Measurements from ENCODE around the gene KAT2B. TPM values are rescaled to one million over a fixed set of nuclear protein-coding genes. Genes with fewer than 3 reads are reported as not detected.

Gene KAT2B
- total RNA-seq, 1 experiment from 2014 or later, result 3.7 TPM

DNA sequence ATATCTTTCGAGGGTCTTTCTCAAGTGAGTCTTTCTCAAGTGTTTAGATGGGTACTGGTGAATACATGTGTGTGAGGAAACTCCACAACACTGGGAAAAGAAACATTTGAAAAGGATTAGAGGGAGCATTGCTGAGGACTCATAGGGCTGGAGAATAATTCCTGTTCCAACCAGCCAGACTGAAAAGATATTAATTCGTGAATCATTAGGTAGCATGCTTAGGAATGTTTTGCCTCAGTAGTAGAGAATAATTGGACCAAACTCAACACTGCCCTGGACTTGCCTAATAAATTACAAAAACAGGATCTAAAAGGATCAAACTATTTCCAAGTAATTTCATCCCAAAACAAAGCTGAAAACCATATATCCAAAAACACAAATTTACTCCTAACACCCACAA, 45.5 kb upstream of the KAT2B start:
- DNase-seq (ENCODE audit: low read depth, low spot score), result no peak

More for the DNA sequence above, 45.5 kb upstream of the KAT2B start:
- BruUV-seq (replicated peaks), result no TSS peak
- no peaks in the 10 kb centered on the region for H3K36me3 ChIP-seq (ENCODE audit: control insufficient read depth in 1 of 2, insufficient read depth in 2 of 2, low read length in 2 of 2)
- H3K4me1 ChIP-seq (ENCODE audit: control insufficient read depth in 1 of 2, insufficient read depth in 2 of 2, low read length in 2 of 2), result no peaks in the 10 kb centered on the region
- H3K27me3 ChIP-seq (ENCODE audit: insufficient read depth, low read length), result no peaks in the 10 kb centered on the region
- H4K20me1 ChIP-seq (ENCODE audit: insufficient read depth), result no peaks in the 10 kb centered on the region
- ChIA-PET CTCF (no interaction called here), RAD21 (ENCODE audit: low non-redundant PET in 1 of 2, low total read pairs in 2 of 2, uncharacterized antibody in 2 of 2, unreplicated experiment in 2 of 2) (no interaction called here), POLR2A (no interaction called here)
- ATAC-seq, result no peak
- intact Hi-C loops (cut with micrococcal nuclease), result no loop called here
- no peak overlapping the region for H3K4me2 ChIP-seq (ENCODE audit: low read length)
- no peak overlapping the region for H3K27ac ChIP-seq (ENCODE audit: low read depth, low read length)
- H2AFZ ChIP-seq (ENCODE audit: low read depth, low read length, poor library complexity, severe bottlenecking), result no peak overlapping the region
- no peak for TF ChIP-seq YY1 (IDR thresholded peaks at IDR 0.05; ENCODE audit: extremely low read depth, insufficient replicate concordance, low read depth, low read length)
- TF ChIP-seq, protein P1, sequence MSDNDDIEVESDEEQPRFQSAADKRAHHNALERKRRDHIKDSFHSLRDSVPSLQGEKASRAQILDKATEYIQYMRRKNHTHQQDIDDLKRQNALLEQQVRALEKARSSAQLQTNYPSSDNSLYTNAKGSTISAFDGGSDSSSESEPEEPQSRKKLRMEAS (IDR thresholded peaks at IDR 0.05), result no peak
- TF ChIP-seq, protein P2, sequence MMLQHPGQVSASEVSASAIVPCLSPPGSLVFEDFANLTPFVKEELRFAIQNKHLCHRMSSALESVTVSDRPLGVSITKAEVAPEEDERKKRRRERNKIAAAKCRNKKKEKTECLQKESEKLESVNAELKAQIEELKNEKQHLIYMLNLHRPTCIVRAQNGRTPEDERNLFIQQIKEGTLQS (IDR thresholded peaks at IDR 0.05), result no peak
- no peak for TF ChIP-seq EGR1 (IDR thresholded peaks at IDR 0.05; ENCODE audit: low read depth)
- TF ChIP-seq EZH2 (IDR thresholded peaks at IDR 0.05), result no peak
- no peak for TF ChIP-seq JUND (IDR thresholded peaks at IDR 0.05)
- TF ChIP-seq EZH2phosphoT487 (IDR thresholded peaks at IDR 0.05; ENCODE audit: borderline replicate concordance), result no peak
- TF ChIP-seq POLR2A (IDR thresholded peaks at IDR 0.05; ENCODE audit: borderline replicate concordance, extremely low read depth, insufficient read depth, insufficient read length), result no peak
- TF ChIP-seq, protein P3, sequence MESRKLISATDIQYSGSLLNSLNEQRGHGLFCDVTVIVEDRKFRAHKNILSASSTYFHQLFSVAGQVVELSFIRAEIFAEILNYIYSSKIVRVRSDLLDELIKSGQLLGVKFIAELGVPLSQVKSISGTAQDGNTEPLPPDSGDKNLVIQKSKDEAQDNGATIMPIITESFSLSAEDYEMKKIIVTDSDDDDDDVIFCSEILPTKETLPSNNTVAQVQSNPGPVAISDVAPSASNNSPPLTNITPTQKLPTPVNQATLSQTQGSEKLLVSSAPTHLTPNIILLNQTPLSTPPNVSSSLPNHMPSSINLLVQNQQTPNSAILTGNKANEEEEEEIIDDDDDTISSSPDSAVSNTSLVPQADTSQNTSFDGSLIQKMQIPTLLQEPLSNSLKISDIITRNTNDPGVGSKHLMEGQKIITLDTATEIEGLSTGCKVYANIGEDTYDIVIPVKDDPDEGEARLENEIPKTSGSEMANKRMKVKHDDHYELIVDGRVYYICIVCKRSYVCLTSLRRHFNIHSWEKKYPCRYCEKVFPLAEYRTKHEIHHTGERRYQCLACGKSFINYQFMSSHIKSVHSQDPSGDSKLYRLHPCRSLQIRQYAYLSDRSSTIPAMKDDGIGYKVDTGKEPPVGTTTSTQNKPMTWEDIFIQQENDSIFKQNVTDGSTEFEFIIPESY (IDR thresholded peaks at IDR 0.05; ENCODE audit: extremely low read depth, insufficient replicate concordance, low read length), result no peak
- TF ChIP-seq ELF1 (IDR thresholded peaks at IDR 0.05; ENCODE audit: borderline replicate concordance, low read depth), result no peak
- no peak for TF ChIP-seq ZFX (IDR thresholded peaks at IDR 0.05)
- TF ChIP-seq CEBPB (IDR thresholded peaks at IDR 0.05; ENCODE audit: low read depth), result no peak
- no peak for TF ChIP-seq CBX3 (IDR thresholded peaks at IDR 0.05; ENCODE audit: low read depth)
- no peak overlapping the region for H3K4me3 ChIP-seq (replicated peaks in 1 of 2; ENCODE audit: low read depth in 1 of 2, low read length in 2 of 2)
- H3K9me2 ChIP-seq (ENCODE audit: insufficient read depth), result no peaks in the 10 kb centered on the region
- H3K9me3 ChIP-seq (ENCODE audit: control insufficient read depth in 1 of 2, insufficient read depth in 1 of 2, low read depth in 1 of 2, low read length in 2 of 2), result no peaks in the 10 kb centered on the region
- no peak overlapping the region for H3K9ac ChIP-seq (ENCODE audit: low read length)
- no peaks in the 10 kb centered on the region for H3K79me2 ChIP-seq (ENCODE audit: insufficient read depth, low read length)
